GM23248 (cell line): ENCODE data around the gene CUX1.

ENCODE experiments used
- EZH2 ChIP-seq: fragments of 200-600 bp; sonication (generic); IDR thresholded peaks from 2 replicates; pipeline ENCODE4 v1.6.1; 2018; ENCODE audit warnings: antibody characterized with exemption, mild to moderate bottlenecking; ENCODE audit not compliant: insufficient read depth, poor library complexity, severe bottlenecking
- EZH2phosphoT487 ChIP-seq: fragments of 200-600 bp; sonication (generic); IDR thresholded peaks from 2 replicates; pipeline ENCODE4 v1.6.1; 2018; ENCODE audit warnings: antibody characterized with exemption, moderate library complexity, mild to moderate bottlenecking, low read depth; ENCODE audit not compliant: insufficient read depth

- TF ChIP-seq EZH2phosphoT487 (no peak), EZH2 (no peak)
These were observed 437.1 kb downstream of the CUX1 start for GRCh38 chr7:102254521-102254920.
